OCI-LY1 (cell line): ENCODE measurements around the gene SLC37A1.

ENCODE experiments used
- H2AFZ ChIP-seq: fragments of 200-600 bp; sonication (generic), shearing (Covaris generic); 2 replicates; pipeline ENCODE4 v1.6.0; 2014; ENCODE audit warnings: antibody characterized with exemption, mild to moderate bottlenecking, low read length
- H3F3A ChIP-seq: fragments of 200-600 bp; sonication (generic), shearing (Covaris generic); 2 replicates; pipeline ENCODE4 v1.6.0; 2014; ENCODE audit warnings: mild to moderate bottlenecking, antibody characterized with exemption, low read length, moderate library complexity; ENCODE audit not compliant: insufficient read depth
- H3K27ac ChIP-seq: fragments of 200-600 bp; sonication (generic); 2 replicates; pipeline ENCODE4 v1.5.1; 2014; ENCODE audit warnings: low read length, mixed run types, mild to moderate bottlenecking, low read depth; ENCODE audit not compliant: poor library complexity, severe bottlenecking
- H3K27me3 ChIP-seq: fragments of 200-600 bp; sonication (generic); 2 replicates; pipeline ENCODE4 v1.6.0; 2014; ENCODE audit warnings: antibody characterized with exemption, mild to moderate bottlenecking, low read length, moderate library complexity; ENCODE audit not compliant: insufficient read depth
- H3K36me3 ChIP-seq: fragments of 200-600 bp; sonication (generic); 2 replicates; pipeline ENCODE4 v1.6.1; 2014; ENCODE audit warnings: mild to moderate bottlenecking, antibody characterized with exemption, low read length, moderate library complexity, mixed read lengths; ENCODE audit not compliant: insufficient read depth
- H3K4me1 ChIP-seq: fragments of 200-600 bp; sonication (generic); 2 replicates; pipeline ENCODE4 v1.5.1; 2014; ENCODE audit warnings: mild to moderate bottlenecking, low read length, moderate library complexity; ENCODE audit not compliant: insufficient read depth, severe bottlenecking
- H3K4me2 ChIP-seq: fragments of 200-600 bp; sonication (generic), shearing (Covaris generic); 2 replicates; pipeline ENCODE4 v1.6.1; 2014; ENCODE audit warnings: low read length
- H3K4me3 ChIP-seq: fragments of 200-600 bp; sonication (generic); 2 replicates; pipeline ENCODE4 v1.5.1; 2014; ENCODE audit warnings: low read length, low read depth, mild to moderate bottlenecking, mixed read lengths; ENCODE audit not compliant: poor library complexity, severe bottlenecking
- H3K79me2 ChIP-seq: fragments of 200-600 bp; shearing (Covaris generic); 2 replicates; pipeline ENCODE4 v1.6.1; 2016; ENCODE audit warnings: mixed run types, low read length, mixed read lengths; ENCODE audit not compliant: insufficient read depth
- H3K9ac ChIP-seq: fragments of 200-600 bp; sonication (generic), shearing (Covaris generic); 2 replicates; pipeline ENCODE4 v1.6.1; 2014; ENCODE audit warnings: mild to moderate bottlenecking, low read length, mixed read lengths
- H3K9me2 ChIP-seq: fragments of 200-600 bp; sonication (generic), shearing (Covaris generic); 2 replicates; pipeline ENCODE4 v1.6.1; 2014; ENCODE audit warnings: low read depth, mild to moderate bottlenecking, low read length, mixed read lengths
- H3K9me3 ChIP-seq: fragments of 200-600 bp; shearing (Covaris generic); 2 replicates; pipeline ENCODE4 v1.6.1; 2014; ENCODE audit warnings: low read length, mixed read lengths
- H4K20me1 ChIP-seq: fragments of 200-600 bp; sonication (generic), shearing (Covaris generic); 2 replicates; pipeline ENCODE4 v1.6.0; 2016; ENCODE audit warnings: mild to moderate bottlenecking, low read length; ENCODE audit not compliant: insufficient read depth
- CTCF ChIP-seq: fragments of 200-600 bp; sonication (generic), shearing (Covaris generic); IDR thresholded peaks from 2 replicates; pipeline ENCODE4 v1.5.1; 2017; ENCODE audit warnings: mild to moderate bottlenecking, antibody characterized with exemption, low read length, moderate library complexity, mixed read lengths
- EZH2 ChIP-seq: fragments of 200-600 bp; sonication (generic), shearing (Covaris generic); IDR thresholded peaks from 2 replicates; pipeline ENCODE4 v1.8.0; 2017; ENCODE audit warnings: borderline replicate concordance, mixed run types, mild to moderate bottlenecking, antibody characterized with exemption, low read length, moderate library complexity, mixed read lengths

Gene SLC37A1

GRCh38 chr21:42599962-42600361 is 86.3 kb downstream of the SLC37A1 start:
- H3K27me3 ChIP-seq, result peaks cover 17% of the 10 kb centered on the region; the same call in 1 of the 2 replicates
- H3K9me3 ChIP-seq, result 0 out of 2 replicates have a peak, but pooled peaks cover 6% of the 10 kb centered on the region
- no peak overlapping the region for H3K9ac ChIP-seq
- H3K79me2 ChIP-seq, result no peaks in the 10 kb centered on the region
- no peak overlapping the region for H3K4me2 ChIP-seq
- no peaks in the 10 kb centered on the region for H3K9me2 ChIP-seq
- no peaks in the 10 kb centered on the region for H3K36me3 ChIP-seq
- no peaks in the 10 kb centered on the region for H4K20me1 ChIP-seq
- no peak overlapping the region for H3K27ac ChIP-seq
- H2AFZ ChIP-seq, result no peak overlapping the region
- H3K4me1 ChIP-seq, result no peaks in the 10 kb centered on the region
- no peaks in the 10 kb centered on the region for H3F3A ChIP-seq
- TF ChIP-seq CTCF, result no peak
- H3K4me3 ChIP-seq, result no peak overlapping the region

- H3K4me2 ChIP-seq, result no peak overlapping the region
These were observed 88.0 kb downstream of the SLC37A1 start for GRCh38 chr21:42601656-42602055.

GRCh38 chr21:42607102-42607501 is 93.5 kb downstream of the SLC37A1 start:
- Histone ChIP-seq H3K36me3 (no peaks in the 10 kb centered on the region), H3K4me1 (no peaks in the 10 kb centered on the region), H4K20me1 (no peaks in the 10 kb centered on the region), H3K4me2 (no peak overlapping the region), H3K27ac (no peak overlapping the region), H3K4me3 (no peak overlapping the region), H3K79me2 (no peaks in the 10 kb centered on the region), H3K9me3 (0 out of 2 replicates have a peak, but pooled peaks cover 6% of the 10 kb centered on the region), H3K9ac (no peak overlapping the region), H3K27me3 (no peaks in the 10 kb centered on the region; the same call in 1 of the 2 replicates), H2AFZ (no peak overlapping the region), H3K9me2 (no peaks in the 10 kb centered on the region), H3F3A (no peaks in the 10 kb centered on the region)
- TF ChIP-seq EZH2 (no peak), CTCF (no peak)

More at GRCh38 chr21:42601656-42602055, 88.0 kb downstream of the SLC37A1 start:
- H3K9me3 ChIP-seq, result 0 out of 2 replicates have a peak, but pooled peaks cover 6% of the 10 kb centered on the region
- H3K79me2 ChIP-seq, result no peaks in the 10 kb centered on the region
- TF ChIP-seq EZH2, result no peak
- TF ChIP-seq CTCF, result no peak
- H3K9ac ChIP-seq, result no peak overlapping the region
- H3K27ac ChIP-seq, result no peak overlapping the region
- H4K20me1 ChIP-seq, result no peaks in the 10 kb centered on the region
- H3K27me3 ChIP-seq, result peaks cover 7% of the 10 kb centered on the region; the same call in 1 of the 2 replicates
- H3K36me3 ChIP-seq, result no peaks in the 10 kb centered on the region
- H3K4me1 ChIP-seq, result no peaks in the 10 kb centered on the region
- no peaks in the 10 kb centered on the region for H3K9me2 ChIP-seq
- no peak overlapping the region for H3K4me3 ChIP-seq
- no peak overlapping the region for H2AFZ ChIP-seq
- H3F3A ChIP-seq, result no peaks in the 10 kb centered on the region
